Measurements from ENCODE around the gene MACROD2.

Gene MACROD2

DNA sequence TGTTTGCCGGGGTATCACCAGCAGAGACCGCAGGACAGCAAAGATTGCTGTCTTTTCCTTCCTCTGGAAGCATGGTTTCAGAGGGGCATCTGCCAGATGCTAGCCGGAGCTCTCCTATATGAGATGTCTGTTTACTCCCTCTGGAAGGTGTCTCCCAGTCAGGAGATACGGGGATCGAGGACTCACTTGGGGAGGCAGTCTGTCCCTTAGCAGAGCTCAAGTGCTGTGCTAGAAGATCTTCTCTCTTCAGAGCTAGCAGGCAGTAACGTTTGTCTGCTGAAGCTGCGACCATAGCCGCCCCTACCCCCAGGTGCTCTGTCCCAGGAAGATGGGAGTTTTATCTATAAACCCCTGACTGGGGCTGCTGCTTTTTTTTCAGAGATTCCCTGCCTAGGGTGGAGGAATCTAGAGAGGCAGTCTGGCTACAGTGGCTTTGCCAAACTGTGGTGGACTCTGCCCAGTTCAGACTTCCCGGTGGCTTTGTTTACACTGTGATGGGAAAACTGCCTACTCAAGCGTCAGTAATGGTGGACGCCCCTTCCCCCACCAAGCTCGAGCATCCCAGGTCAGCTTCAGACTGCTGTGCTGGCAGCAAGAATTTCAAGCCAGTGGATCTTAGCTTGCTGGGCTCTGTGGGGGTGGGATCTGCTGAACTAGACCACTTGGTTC lies 475.0 kb downstream of the MACROD2 start:
- DNase-seq (ENCODE audit: low spot score) = no peak

DNA sequence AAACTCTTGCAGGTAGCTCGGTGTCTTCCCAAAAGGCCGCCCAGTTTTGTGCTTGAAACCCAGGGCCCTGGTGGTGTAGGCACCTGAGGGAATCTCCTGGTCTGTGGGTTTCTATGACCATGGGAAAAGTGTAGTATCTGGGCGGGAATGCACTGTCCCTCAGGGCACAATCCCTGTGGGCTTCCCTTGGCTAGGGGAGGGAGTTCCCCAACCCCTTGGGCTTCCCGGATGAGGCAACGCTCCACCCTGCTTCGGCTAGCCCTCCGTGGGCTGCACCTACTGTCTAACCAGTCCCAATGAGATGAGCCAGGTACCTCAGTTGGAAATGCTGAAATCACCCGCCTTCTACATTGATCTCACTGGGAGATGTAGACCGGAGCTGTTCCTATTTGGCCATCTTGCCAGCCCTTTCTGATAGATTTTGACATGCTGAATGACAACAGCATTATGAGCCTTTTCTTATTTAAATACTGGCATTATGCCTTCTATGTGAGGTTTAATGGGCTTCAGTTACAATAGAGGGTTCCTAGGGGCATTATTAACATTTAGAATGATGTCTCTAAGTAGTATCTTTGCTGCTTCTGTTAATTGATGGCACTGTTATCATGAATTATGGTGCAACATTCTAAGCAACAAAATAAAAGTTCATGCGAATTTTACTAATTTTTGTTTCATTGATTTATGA lies 475.8 kb downstream of the MACROD2 start:
- no peak for DNase-seq (ENCODE audit: low spot score)

DNA sequence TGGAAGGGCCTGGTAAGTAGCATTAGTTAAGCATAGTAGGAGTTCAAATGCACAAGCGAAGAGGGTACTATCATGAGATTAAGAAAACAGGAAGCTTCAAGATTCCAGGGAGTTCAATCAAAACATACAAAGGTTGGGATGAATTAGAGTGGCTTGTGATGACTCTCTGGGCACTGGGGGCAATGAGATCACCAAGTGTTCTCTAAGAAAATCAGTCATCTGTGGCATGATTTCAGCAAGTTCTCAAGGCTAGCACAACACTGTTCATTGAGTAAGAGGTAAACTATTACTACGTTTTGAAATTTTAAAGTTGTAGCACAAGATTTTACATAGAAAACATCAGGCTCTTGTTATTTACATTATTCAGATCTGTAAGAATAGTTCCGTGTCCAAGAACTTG lies 481.8 kb downstream of the MACROD2 start:
- no peak for DNase-seq (ENCODE audit: low spot score)

DNA sequence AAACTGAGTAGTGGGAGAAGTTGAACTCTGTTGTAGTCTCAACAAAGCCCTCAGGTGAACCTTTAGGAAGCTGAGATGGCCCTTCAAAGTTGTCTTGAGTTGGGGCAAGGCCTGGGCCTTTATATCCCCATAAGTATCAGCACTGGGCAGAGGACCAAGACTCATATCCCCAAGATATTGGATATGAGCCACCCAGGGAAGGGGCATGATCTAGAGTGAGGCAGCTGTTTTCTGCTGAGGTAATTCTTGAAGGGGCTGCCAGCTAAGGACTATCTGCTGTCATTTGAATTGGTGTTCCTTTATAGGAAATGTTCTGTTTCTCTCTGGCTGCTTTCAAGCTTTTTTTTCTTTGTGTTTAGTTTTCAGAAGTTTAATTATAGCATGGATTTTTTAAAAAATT lies 482.8 kb downstream of the MACROD2 start:
- DNase-seq (ENCODE audit: low spot score) = no peak

DNA sequence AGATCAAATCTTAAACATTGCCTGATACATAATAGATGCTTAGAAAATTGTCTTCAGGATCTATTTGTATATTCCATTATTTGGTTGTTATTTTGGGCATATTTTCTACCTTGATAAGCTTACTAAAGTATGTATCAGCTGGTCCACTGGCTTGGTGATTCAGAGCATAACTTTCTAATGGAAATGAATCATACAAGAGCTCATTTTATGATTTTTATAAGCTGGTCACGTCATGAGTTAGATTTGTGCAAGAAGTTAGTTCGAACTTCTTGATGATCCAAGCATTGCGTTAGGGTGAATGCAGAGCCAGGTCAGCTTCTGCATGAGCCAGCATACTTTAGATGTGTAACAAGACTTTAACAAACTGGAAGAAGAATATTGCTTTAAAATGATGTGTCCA lies 486.5 kb downstream of the MACROD2 start:
- DNase-seq (ENCODE audit: low spot score) = no peak

DNA sequence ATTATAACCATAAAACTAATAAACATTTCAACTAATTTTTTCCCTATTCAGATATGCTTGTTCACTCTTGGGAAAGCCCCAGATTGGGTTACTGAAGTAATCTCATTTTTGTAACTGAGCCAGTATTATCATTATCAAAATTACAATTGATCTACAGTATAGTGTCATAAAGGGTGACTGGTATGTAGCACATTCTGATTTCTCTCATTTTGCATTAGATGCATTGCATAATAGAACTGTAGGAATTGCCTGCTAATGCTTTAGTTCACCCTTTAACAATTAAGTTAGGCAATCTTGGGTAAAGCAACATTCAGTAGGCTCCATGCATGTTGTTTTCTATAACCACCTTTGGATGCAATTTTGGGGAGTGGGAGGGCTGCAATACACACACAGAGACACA lies 492.9 kb downstream of the MACROD2 start:
- no peak for DNase-seq (ENCODE audit: low spot score)

DNA sequence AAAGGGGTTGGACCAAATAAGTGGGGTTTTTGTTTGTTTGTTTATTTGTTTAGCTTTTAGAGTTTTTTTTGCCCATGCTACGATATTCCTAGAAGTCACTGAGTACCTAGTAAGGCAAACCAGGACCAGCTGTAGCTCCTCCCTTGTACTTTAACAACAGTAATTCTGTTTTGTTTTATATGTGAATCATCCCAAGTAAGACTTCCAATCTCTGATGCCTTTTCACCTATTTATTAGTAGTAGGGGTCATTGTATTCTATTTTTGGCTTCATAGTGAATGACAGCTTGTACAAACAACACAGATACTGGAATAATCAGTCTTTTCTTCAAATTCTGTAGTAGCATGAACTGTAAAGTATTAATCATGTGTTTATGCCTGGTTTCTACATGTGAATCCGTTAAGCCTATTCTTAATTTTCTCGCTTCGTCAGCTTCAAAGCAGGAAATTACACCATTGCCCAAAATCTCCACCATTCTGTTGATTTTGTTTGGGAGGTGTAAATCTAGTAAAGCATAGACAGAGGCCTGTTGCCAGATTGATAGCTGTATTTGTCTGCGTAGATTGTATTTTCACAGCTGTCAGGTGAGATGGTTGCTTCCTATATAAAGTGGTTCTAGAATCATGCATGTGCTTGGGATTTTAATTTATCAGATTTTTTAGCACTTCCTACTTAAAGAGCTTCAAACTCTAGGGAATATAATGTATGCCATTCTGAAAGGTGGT lies 493.6 kb downstream of the MACROD2 start:
- no peak for DNase-seq (ENCODE audit: low spot score)

DNA sequence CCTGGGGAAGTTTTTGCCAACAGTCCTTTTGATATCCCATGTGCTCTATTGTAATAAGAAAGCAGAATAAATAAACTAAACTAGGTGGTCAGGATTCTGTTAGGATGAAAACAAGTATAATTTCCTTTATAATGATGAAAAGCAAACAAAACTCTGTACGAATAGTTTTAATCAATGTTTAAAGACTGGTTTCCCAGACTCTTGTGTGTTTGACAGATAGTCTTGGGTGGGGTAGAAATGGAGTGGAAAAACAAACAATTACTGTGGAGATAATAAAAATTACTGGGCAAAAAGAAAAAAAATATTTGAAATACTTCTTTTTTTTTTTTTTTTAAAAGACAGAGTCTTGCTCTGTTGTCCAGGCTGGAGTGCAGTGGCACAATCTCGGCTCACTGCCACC lies 494.2 kb downstream of the MACROD2 start:
- no peak for DNase-seq (ENCODE audit: low spot score)

DNA sequence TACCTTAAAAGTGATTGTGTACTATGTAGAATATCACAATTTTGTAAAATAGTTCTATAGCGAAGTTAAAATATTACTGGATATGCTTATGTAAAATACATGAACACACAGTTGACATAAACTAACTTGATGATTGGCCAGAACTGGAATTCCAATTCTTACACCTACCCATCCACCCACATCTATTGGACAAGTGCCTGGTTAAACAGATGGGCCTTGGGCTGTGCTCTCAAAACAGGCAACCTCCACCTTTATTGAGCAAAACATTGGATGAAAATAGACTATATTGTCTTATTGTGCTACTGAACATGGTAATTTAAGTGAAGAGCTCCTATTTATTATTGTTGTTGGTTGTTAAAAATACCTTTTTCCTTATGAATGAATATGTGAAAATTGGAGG lies 496.1 kb downstream of the MACROD2 start:
- DNase-seq (ENCODE audit: low spot score) = no peak

DNA sequence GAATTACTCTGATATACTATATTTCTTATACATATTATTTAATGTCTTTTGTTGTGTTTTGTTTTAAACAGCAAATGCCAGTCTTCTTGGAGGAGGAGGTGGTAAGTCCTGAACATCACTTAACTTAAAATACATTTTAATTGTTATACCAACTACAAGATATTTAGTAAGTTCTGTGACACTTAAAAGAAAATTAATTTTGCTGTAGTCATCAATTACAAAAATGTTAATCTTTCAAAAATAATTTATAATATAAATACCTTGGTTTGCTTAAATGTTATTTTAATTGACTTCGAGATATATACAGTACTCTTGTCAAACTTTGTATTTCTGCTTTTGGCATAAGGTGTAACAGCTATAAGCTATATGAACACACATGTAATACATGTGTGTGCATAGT lies 498.1 kb downstream of the MACROD2 start:
- no peak for DNase-seq (ENCODE audit: low spot score)

DNA sequence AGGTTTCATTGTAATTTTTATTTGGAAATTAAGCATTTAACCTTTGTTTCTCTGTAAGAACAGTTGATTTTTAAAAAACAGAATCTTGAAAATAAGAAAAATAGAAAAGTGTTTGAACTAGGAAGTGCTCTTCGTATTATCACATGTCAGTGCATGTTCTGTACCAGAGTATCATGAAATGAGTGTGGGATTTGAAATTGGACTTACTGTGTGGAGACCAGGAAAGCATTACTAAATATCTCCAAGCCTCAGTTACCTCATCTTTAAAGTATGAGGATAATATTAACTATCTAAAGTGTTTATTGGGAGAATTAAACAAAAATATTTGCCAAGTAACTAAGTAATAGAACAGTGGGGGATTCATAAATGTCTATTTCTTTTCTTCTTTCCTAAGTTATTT lies 499.0 kb downstream of the MACROD2 start:
- no peak for DNase-seq (ENCODE audit: low spot score)

DNA sequence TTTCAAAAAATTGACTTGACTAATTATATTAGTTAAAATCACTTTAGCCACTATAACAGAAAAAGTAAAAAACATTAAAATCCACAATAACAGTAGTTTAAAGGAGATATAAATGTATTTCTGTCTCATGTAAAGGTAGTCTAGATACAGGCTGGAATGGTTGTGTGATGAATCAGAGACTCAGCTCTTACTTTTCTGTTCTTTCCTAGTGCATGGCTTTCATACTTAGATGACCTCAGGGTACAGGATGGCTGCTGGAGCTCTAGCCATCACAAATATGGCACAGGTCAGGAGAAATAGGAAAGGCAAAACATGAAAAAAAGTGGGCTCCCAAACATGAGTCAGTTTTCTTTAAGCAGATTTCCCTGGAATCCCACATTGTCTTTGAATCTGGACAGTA lies 499.8 kb downstream of the MACROD2 start:
- DNase-seq (ENCODE audit: low spot score) = no peak

DNA sequence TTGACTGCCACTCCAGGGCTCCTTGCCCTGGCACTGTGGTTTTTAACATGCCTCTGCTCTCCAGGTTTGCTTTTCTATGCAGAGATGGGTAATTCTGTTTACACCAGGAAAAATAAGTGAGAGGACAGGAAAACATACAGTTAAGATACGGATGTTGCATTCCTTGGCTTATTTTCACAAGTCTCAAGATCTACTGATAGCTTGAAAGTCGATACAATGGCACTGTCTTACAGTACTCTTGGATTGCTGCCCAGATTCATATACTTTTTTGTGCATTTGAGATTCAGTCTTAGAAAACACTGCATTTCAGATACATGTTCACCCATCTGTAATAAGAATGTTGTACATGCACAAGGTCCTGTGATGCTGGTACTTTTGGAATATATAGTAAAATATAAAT lies 501.7 kb downstream of the MACROD2 start:
- no peak for DNase-seq (ENCODE audit: low spot score)

DNA sequence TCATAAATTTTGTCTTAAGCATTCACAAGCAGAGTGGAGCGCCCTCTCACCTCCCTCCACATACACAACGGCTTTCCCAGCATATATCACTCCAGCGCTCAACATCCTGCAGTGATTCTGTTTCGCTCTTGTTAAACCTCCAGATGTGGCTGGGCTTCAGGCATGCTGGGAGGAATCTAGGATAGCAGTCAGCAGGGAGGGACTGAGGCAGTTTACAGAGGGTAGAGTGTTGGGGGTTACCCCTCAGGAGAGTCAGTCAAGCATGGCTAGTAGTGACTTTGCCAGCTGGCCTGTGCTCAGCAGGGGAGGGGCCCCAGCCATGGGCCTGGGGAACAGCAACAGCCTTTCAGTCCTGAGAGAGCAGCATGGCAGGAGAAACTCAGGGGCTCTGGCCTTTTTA lies 503.5 kb downstream of the MACROD2 start:
- no peak for DNase-seq (ENCODE audit: low spot score)

DNA sequence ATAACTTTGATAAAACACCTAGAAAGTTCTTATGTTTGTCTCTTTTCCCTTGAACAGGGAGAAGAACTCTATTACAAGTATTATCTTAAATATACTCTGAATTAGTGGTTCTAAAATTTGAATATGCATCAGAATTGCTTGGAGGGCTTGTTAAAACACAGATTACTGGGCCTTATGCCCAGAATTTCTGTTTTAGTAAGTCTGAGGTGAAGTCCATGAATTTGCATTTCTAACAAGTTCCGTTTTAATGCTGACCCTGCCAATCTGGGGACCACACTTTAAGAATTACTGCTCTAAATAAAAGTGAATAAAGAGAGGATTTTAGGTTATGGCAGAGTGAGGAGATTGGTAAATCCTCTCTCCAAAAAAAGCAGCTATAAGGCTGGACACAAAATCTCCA lies 510.2 kb downstream of the MACROD2 start:
- no peak for DNase-seq (ENCODE audit: low spot score)

DNA sequence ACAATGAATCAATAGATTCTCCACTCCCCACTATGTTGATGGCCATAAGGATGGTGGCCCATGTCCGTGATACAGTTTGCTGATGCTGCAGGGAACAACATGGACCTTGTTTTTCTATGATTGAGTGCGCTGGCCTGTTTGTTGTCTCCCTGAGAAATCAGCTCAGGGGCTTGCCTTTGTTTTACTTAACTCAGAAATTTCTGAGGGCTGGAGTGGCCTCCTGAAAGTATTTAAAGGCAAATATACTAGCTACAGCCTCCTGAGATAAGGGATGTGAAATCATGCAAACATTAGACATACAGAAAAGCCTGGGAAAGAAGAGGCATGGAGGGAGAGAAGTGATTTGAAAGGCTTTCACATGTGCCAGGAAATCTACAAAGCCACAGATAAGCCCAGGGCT lies 512.4 kb downstream of the MACROD2 start:
- no peak for DNase-seq (ENCODE audit: low spot score)

DNA sequence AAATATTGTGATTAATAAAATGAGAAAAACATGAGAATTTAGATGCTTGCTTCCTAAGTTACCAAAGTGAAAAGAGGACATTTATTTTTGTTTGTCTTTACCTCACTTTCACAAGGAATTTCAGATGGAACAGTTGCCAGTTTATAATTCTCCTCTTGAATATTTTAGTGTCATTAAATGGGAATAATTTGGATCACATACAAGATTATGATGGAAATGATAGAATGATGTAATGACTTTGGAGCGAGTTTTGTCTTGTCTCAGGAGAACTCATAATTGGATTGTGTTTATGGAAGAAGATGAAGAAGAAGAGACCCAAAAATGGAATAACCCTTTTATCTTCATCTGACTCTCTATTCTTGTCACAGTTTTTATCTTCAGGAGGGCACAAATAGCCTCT lies 515.0 kb downstream of the MACROD2 start:
- DNase-seq (ENCODE audit: low spot score) = no peak

DNA sequence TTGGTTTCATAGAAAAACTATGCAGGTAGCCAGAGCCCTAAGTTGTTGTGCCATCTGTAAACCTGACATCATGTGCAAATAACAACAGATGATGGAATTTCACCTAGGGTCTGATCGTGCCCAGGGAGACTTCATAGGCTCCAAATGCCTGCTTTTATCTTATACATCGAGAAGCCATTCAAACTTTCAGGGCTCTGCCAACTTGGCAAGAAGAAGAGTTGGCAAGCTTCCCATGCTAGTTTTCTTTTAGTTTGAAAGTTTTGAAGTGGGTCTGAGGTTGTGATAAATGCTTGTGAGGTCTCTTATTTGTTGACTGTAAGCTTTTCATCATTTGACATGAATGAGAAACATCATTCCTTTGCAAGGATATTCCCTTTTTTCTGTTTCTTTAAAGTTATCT lies 517.5 kb downstream of the MACROD2 start:
- no peak for DNase-seq (ENCODE audit: low spot score)

DNA sequence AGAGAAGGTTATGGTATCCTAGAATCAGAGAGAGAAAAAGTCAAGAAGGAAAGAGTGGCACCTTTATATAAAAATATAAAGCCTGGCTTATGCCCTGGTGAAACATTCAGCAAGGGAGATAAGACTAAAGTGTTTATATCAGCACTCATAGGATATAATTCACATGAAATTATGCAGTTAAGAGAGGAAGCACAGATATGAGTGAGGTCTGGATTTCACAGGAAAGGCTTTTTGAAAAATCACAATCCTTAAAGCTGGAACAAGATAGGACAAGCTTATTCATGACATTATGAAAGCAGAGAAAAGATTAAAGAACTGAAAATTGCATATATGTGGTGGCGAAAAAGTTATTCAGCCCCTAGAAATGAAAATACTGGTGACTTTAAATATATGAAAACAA lies 523.3 kb downstream of the MACROD2 start:
- no peak for DNase-seq (ENCODE audit: low spot score)

DNA sequence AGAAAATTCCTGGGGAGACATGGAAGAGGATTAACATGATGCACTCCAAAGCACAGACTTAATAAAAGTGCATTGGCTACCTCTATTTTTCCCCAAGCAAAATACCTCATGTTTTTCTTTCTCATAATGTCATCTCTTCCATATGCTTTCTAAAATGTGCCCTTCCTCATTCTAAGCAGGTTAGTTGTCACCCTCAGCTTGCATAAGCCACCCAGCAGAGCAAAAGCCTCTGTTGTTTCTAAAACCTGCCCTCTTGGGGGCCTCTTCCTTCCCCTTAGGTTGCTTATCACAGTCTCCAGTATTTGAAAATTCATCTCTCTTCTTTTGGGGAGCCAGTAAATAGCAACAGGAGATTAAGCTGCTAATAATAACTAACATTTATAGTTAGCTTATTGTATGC lies 525.7 kb downstream of the MACROD2 start:
- DNase-seq (ENCODE audit: low spot score) = no peak

DNA sequence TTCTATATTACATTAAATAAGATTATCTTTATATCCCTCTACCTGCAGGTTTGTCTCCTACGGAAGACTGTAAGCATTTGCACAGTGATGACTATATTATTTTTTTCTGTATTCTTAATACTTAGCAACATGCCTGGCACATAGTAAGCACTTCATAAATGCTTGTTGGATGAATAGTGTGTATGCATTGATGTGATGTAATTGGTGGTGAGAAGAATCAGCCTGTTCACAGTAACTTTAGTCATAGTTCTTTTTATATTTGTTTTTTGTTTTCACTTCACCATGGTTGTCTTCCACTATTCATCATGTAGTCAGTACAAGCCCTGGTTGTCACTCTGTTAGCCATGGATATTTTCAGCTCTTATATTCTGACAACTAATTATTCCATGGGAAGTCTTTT lies 526.1 kb downstream of the MACROD2 start:
- no peak for DNase-seq (ENCODE audit: low spot score)

DNA sequence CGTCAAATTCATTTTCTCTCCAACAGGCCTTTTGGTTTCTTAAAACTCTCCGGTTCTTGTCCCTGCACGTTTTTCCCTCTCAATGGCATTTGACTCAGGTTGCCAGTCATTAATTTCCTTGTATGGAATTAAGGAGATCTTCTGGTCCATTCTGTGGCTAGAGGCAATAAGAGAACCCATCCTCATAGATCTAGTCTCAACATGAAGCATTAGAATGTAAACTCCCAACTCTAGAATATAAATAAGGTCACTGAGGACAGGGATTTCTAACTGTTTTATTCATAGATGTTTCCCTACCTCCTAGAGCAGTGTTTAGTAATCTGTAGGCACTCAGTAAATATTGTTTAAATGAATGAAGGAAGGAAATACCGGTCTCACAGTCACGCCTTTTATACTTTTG lies 527.3 kb downstream of the MACROD2 start:
- no peak for DNase-seq (ENCODE audit: low spot score)

DNA sequence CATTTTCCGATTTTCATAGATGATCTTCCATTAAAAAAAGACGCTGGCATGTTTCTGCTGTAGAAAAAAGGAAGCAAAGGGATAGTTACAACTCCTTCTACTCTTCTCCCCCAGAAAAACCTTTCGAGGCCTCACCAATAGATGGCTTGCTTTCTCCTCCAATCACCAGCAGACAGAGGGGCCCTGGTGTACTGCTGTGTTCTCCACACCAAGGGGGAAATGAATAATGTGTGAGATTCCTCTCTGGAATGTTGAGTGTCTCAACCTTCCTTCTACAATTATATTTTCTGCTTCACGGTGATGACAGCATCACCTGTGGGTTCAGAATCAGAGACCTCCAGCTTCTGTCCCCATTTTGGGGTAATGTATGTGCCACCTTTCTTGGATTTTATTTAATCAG lies 527.8 kb downstream of the MACROD2 start:
- no peak for DNase-seq (ENCODE audit: low spot score)

DNA sequence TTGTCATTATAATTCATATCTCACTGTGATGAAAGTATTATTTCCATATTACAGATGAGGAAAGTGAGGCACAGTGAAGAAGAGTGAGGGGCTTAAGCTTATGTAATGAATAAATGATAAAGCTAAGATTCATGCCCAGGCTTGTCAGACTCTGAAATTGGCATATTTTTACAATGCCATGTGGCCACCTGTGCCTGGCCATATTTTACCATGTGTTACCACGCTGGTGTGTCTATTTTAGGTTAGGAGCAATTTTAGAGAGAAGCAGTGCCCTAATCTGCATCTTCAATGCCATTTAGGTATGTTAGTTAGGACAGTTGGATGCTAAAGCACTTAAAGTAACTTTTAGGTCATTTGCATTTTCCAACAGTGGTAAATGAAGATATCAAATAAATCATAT lies 530.1 kb downstream of the MACROD2 start:
- no peak for DNase-seq (ENCODE audit: low spot score)
